ENCODE measurements around the gene ZNF609. TPM values are rescaled to one million over a fixed set of nuclear protein-coding genes. Genes with fewer than 3 reads are reported as not detected.
"Not testable (repeated sequence)": the region's sequence is repeated elsewhere in the genome, so short reads cannot be mapped to it uniquely, and the experiment has no call there.

ZNF609 gene
- total RNA-seq, 1 donor from 2014 or later, result 24.1 TPM

- Mint-ChIP-seq H3K4me3 (ENCODE audit: unreplicated experiment) (no peak overlapping the region), H3K27me3 (ENCODE audit: low read depth) (no peaks in the 10 kb centered on the region), H3K9me3 (ENCODE audit: low read depth) (no peaks in the 10 kb centered on the region), H3K27ac (ENCODE audit: unreplicated experiment) (no peak overlapping the region), H3K4me1 (ENCODE audit: low read depth) (peaks cover 37% of the 10 kb centered on the region), H3K36me3 (ENCODE audit: low read depth) (no peaks in the 10 kb centered on the region)
- no peak for DNase-seq (ENCODE audit: low spot score)
- TF ChIP-seq, protein P1, sequence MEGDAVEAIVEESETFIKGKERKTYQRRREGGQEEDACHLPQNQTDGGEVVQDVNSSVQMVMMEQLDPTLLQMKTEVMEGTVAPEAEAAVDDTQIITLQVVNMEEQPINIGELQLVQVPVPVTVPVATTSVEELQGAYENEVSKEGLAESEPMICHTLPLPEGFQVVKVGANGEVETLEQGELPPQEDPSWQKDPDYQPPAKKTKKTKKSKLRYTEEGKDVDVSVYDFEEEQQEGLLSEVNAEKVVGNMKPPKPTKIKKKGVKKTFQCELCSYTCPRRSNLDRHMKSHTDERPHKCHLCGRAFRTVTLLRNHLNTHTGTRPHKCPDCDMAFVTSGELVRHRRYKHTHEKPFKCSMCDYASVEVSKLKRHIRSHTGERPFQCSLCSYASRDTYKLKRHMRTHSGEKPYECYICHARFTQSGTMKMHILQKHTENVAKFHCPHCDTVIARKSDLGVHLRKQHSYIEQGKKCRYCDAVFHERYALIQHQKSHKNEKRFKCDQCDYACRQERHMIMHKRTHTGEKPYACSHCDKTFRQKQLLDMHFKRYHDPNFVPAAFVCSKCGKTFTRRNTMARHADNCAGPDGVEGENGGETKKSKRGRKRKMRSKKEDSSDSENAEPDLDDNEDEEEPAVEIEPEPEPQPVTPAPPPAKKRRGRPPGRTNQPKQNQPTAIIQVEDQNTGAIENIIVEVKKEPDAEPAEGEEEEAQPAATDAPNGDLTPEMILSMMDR (IDR thresholded peaks at IDR 0.05), result no peak
Observed at GRCh38 chr15:64599716-64600115, 139.3 kb downstream of the ZNF609 start.

- peak overlapping the region; percentile 24 for H3K27ac Mint-ChIP-seq (ENCODE audit: unreplicated experiment)
- H3K36me3 Mint-ChIP-seq (ENCODE audit: low read depth), result no peaks in the 10 kb centered on the region
- no peak for DNase-seq (ENCODE audit: low spot score)
- TF ChIP-seq, protein P1 (IDR thresholded peaks at IDR 0.05), result no peak
- H3K4me3 Mint-ChIP-seq (ENCODE audit: unreplicated experiment), result no peak overlapping the region
- peaks cover 39% of the 10 kb centered on the region for H3K4me1 Mint-ChIP-seq (ENCODE audit: low read depth)
- no peaks in the 10 kb centered on the region for H3K27me3 Mint-ChIP-seq (ENCODE audit: low read depth)
- H3K9me3 Mint-ChIP-seq (ENCODE audit: low read depth), result no peaks in the 10 kb centered on the region
Observed at GRCh38 chr15:64600794-64601193, 140.4 kb downstream of the ZNF609 start.

DNA sequence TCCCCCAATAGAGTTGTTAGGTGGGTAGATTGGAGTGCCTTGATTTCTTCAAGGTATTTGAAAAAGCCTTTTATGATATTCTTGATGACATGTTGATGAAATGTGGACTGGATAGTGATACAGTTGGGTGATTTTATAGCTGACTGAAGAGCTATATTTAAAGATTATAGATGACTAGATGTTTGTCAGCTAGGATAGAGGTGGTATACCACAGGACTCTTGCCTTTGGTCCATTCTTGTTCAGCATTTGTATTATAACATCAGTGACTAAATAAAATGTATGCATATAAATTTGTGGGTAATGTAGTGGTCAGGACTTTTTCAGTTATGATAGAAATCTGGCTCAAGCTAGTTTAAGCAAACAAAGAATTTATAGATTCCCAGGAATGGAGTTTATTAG is 143.9 kb downstream of the ZNF609 start:
- TF ChIP-seq, protein P1 (IDR thresholded peaks at IDR 0.05), result no peak
- no peaks in the 10 kb centered on the region for H3K27me3 Mint-ChIP-seq (ENCODE audit: low read depth)
- H3K4me1 Mint-ChIP-seq (ENCODE audit: low read depth), result peaks cover 24% of the 10 kb centered on the region
- no peak for DNase-seq (ENCODE audit: low spot score)
- no peak overlapping the region for H3K27ac Mint-ChIP-seq (ENCODE audit: unreplicated experiment)
- no peaks in the 10 kb centered on the region for H3K9me3 Mint-ChIP-seq (ENCODE audit: low read depth)
- H3K36me3 Mint-ChIP-seq (ENCODE audit: low read depth), result no peaks in the 10 kb centered on the region
- H3K4me3 Mint-ChIP-seq (ENCODE audit: unreplicated experiment), result no peak overlapping the region

GRCh38 chr15:64607416-64607815 is 147.0 kb downstream of the ZNF609 start:
- H3K4me3 Mint-ChIP-seq (ENCODE audit: unreplicated experiment); H3K36me3 Mint-ChIP-seq (ENCODE audit: low read depth); H3K27me3 Mint-ChIP-seq (ENCODE audit: low read depth); H3K27ac Mint-ChIP-seq (ENCODE audit: unreplicated experiment); H3K9me3 Mint-ChIP-seq (ENCODE audit: low read depth); DNase-seq (ENCODE audit: low spot score): not testable (repeated sequence)
- peaks cover 21% of the 10 kb centered on the region for H3K4me1 Mint-ChIP-seq (ENCODE audit: low read depth)

DNA sequence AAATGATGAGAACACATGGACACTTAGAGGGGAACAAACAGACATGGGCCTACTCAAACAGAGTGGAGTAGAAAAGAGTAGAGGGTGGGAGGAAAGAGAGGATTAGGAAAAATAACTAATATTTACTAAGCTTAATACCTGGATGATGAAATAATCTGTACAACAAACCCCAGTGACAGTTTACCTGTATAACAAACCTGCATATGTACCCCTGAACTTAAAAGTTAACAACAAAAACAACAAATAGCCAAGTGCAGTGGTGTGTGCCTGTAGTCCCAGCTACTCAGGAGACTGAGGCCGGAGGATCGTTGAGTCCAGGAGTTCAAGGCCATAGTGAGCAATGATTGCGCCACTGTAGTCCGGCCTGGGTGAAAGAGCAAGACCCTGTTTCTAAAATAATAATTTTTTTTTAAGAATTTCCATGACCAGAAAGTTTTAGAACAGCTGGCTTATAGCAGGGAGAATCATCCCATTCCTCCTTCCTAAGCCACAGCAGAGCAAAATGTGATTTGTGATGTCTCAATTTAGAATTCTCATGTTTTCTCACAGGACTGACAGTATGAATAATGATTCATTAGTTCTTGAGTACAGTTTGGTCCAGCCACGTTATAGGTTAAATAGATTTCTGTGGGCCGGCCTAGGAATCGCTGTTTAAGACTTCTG is 150.0 kb downstream of the ZNF609 start:
- Mint-ChIP-seq H3K9me3 (ENCODE audit: low read depth) (no peaks in the 10 kb centered on the region), H3K4me3 (ENCODE audit: unreplicated experiment) (no peak overlapping the region), H3K27ac (ENCODE audit: unreplicated experiment) (peak overlapping the region; percentile 33), H3K27me3 (ENCODE audit: low read depth) (no peaks in the 10 kb centered on the region), H3K36me3 (ENCODE audit: low read depth) (no peaks in the 10 kb centered on the region), H3K4me1 (ENCODE audit: low read depth) (peaks cover 8% of the 10 kb centered on the region)
- TF ChIP-seq, protein P1 (IDR thresholded peaks at IDR 0.05), result no peak
- no peak for DNase-seq (ENCODE audit: low spot score)

Data from chondrocyte (in vitro differentiated cells).